Activated CD8-positive, alpha-beta memory T cell treated with anti-CD3 and anti-CD28 coated beads, Interleukin-2, amount 50 U/mL, for 4 hours (primary cell): ENCODE data around the gene FGF14.
"Not testable (repeated sequence)": the region's sequence is repeated elsewhere in the genome, so short reads cannot be mapped to it uniquely, and the experiment has no call there.

Experiments used
- DNase-seq: peaks from one replicate; pipeline ENCODE4 v3.0.0-alpha.2; 2020

Gene FGF14

DNA sequence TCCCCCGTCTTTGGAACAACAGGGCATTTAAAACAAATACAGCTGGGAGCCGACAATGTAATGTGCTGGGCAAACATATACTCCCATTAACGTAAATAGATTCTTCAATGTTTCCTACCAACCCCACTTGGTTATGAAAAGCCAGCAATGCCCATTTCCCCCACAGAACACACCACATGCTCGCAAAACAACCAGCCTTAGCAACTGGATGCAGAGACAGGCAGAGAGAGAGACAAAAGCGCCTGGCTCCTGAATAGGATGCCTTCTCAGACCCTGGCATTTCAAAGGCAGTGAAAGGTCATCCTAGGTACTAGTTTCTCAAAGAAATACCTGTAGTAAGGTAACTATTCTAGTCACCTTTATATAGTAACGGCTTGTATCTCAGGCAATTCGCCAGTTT lies 486.5 kb downstream of the FGF14 start:
- DNase-seq, result no peak

DNA sequence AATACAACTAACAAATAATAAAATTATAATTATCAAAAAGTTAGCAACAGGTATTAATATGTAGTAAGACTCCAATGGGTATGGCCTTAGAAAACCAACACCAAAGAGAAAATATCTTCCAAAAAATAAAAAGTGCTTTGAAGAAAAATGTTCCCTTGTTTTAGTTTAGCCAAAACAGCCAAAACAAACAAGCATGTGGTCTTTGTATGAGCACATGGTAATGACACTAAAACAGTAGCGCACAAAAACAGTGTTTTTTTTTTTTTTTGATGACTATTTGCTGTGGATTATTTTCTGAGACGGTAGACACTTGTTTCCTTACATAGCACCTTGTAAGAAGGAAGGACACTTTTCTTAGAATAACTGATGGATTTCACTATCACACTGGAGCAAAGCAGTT lies 490.1 kb downstream of the FGF14 start:
- no peak for DNase-seq

DNA sequence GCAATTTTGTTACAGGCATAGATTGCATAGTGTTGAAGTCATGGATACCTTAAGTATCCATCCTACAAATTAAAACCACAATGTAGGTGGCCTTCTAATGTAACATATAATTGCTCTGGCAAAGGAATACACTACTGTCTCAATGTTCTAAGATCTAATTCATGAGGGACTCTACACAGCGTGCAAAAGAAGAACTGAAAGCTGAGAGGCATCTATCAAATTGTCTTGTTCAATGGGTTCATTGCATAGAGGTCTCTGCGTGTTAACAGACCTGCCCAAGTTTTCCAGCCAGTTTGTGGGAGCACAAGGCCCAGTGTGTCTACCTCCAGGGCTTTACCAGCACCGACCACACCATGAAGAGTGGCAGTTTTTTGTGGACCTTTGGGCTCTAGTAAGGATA lies 498.0 kb downstream of the FGF14 start:
- DNase-seq, result no peak

DNA sequence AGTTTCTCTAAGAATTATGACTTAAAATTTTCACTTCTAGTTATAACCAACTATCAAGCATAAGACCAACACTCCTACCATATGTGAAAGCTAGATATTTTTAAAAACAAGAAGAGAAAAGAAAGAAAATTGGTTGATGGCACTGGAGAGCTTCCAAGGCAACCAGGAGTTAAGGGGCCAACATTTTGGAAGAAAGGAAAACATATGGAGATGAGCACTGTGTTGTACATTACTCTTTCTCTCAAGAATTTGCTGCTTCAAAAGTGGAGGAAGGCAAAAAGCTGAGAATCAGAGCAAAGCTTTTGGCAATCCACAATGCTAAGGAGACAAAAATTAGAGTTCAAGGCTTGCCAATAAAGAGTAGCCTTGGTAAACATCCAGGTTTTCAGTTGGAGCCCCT lies 503.2 kb downstream of the FGF14 start:
- DNase-seq, result no peak

DNA sequence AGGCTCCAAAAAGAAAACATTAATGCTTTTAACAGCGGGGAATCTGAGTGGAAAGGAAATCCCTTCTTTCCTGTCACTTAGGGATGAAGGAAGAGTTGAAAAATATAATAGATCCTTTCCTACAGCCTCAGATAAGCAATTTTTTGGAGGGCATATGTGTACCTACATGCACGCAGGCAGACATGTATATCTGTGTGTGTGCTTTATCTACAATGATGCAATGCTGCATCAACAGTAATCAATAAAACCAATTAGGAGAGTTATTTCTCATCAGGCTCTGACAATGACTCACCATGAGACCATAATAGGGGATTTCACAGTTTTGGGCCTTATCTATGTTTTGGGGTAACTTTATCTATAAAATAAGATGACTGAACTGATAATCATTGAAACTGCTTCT lies 505.3 kb downstream of the FGF14 start:
- no peak for DNase-seq

DNA sequence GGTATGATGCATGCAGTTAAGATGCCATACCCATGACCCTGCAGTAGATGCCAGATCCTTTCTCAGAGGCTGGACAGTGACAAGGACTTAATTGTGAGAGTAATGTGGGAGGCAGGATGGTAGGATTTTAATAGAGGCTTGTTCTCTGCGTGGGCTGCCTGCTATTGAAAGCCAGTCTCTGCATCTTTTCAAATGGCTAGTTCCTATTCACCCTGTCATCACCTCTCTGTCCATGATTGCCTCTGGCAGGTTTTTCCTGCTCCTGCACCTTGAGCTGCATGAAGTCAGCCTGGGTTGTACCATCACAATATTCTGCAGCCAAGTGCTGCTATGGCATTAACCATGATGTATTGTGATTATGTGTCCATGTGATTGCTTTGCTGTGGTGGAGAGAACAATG lies 508.8 kb downstream of the FGF14 start:
- no peak for DNase-seq

DNA sequence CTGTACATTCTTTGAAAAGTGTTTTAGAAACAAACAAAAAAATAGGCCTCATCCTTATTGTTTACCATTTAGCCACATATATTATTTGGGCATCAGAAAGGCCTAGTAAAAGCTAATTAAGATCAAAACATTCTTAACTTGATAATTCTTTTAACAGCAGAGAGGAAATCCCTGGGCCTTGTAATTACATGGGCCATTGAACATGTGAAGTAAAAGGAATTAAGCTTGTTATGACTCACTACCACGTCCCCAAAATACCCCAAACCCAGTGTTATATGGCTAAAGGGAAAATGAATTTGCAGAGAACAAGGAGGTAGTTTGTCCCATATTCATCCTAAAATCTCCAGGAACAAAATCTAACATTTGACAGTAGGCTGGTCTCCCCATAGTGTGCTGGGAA lies 509.6 kb downstream of the FGF14 start:
- no peak for DNase-seq

DNA sequence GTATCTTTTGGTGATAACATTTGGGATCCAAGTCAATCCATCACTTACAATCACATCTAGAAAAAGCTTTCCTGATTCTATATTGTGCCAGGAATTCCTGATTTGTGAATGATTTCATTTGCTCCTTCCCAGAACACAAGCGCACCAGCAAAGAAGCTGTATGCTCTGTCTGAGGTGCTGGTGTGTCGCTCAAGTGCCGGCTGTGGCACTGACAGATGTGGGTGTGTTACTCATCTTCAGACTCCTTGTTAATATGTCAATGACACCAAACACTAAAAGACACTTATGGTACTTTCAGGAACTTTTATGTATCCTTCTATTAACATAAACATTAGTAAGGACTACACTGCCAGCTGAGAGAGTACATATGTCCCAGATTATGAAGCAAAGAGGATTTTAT lies 520.3 kb downstream of the FGF14 start:
- DNase-seq, result no peak

GRCh38 chr13:101880581-101880980 lies 521.3 kb downstream of the FGF14 start:
- no peak for DNase-seq

DNA sequence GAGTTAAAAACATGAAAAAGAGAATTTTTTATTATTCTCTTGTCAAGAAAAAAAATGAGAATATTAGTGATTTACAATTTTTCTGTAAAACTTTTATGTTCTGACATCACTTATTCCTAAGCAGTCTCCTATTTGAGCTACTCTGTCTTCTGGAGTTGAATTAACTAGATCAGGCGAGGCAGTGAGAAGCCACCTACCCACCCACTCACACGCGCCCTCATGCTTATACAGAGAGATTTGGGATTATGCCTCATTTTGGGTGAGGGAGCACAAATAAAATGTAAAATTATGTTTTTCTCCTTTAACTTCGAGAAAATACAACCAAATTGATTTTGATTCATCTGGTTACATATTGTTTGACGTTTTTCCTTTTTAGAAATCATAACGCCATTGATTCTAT lies 524.9 kb downstream of the FGF14 start:
- DNase-seq, result no peak

DNA sequence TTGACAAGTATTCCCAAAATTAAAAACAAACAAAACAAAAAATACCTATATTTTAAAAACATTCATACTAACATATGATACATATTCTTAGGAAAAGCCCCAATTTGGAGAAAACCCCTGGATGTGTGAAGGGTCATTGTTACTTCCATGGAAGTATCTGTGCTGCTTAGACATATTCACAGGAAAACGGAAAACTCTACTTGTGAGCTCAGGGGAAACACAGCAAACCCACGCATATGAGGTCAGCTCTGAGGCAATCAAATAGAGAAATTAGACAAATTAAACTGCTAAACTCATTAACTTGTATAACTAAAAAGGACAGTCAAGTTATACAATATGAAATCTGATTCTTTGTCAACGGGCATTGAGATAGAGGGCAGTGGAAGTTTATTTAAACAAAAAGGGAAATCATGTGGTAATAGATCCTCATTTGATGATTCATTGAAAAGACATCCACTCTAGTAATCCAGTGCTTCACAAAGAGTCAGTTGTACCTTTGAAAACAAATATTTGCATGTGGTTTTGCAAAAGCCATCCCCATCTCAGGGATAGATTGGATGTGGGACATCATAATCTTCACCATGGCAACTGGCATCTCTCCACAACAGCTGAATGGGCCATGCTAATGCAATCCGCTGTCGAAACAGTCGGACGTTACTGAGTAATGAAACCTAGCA lies 526.0 kb downstream of the FGF14 start:
- DNase-seq, result no peak

- no peak for DNase-seq
These were observed 526.8 kb downstream of the FGF14 start for GRCh38 chr13:101875091-101875490.

DNA sequence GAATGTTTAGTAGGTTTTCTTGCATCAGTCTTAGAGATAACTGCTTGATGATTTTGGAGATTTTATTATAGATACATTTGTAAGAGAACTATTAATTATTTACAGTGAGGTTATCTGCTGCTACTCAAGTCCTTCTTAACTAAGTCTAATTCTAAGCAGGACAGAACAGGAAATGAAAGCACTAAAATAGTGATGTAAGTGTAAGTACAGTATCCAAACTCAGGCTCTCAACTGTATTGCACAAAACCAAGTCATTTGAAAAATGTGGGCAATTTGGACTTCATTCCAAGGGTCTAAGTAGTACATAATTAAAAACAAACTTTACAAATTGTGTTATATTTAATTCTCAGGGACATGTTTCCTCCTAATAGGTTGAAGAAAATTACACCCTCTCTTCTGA lies 532.3 kb downstream of the FGF14 start:
- DNase-seq, result no peak

DNA sequence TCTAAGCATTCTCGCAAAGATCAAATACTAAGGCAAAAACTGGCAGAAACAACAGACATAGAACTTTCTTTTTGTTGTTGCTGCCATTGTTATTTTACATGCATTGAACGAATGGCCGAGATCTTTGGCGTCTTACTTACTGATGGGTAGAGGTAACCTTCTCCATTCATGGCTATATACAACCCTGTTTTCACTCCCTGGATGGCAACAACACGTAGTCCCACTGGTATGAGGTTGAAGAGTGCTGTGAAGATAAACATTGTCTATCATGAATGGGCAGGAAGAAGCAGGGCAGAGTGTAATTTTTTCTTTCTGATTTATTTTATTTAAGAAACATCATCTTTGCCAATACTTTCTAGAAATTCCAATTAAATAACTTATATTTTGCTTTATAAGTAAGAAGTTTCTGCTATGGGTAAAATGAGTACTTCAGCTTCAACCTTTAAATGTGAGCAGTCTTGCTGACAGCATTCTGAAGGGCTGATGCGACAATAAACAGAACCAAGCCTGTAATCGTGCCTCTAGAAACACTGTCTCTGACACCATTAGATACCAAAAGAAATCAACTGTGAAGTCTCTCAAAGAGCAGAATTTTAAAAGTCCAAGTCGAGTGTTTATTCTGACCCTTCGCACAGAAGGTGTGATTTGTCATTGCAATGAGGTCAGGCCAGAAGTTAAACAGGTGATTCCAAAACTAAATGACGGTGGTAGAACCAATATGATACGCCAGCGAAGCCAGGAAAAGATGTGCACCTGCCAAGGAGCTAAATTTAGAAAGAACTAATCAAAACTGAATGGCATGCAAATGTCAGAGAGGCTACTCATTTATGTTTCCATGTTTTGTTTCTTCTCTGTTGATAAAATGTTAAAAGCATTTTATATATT lies 533.0 kb downstream of the FGF14 start:
- DNase-seq, result no peak

DNA sequence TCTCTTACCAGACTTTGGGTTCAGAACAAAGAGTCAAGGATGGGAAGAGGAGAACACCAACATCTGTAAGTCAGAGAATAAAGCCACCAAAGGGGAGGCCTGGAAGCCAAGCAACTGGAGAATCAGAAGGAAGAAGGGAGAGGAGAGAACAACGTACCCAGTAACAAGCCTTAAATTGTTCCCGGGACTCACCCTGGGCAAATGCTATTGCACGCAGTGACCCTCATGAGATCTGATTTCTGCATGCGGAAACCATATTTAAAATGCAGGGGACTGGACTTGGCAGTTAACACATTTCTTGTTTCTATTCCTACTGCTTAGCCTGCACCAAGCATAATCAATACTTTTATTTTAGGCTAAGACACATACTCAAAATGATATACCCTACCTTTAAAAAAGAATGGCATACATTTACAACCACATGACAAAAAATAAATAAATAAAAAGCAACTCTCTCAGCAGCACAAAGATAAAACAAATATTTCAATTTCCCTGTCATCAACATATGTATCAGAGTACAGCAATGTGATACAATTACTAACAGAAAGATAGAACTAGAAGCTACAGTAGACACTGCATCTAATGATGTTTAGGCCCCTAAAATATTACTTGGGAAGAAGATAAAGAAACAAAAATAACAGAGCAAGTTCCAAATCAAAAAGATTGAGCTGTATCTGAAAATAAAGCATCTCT lies 534.8 kb downstream of the FGF14 start:
- DNase-seq, result no peak

- DNase-seq, result no peak
These were observed 543.0 kb downstream of the FGF14 start for GRCh38 chr13:101858860-101859259.

DNA sequence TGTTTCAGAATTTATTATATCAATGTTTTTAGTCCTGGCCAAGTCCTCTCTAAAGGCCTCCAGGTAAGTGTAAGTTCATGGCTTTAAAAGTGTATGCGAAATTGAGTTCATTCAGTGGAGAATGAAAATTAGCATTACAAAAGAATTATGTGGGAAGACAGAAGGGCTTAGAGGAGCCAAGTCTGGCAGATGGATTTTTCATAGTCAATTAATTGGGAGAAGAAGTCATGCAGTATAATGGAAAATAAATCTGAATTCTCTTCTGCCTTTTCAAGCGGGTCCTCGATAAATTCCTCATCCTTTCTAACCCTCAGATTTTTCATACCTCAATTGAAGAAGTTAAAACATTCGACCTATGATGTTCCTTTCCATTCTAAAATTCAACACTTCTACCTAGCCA lies 555.1 kb downstream of the FGF14 start:
- DNase-seq, result no peak

DNA sequence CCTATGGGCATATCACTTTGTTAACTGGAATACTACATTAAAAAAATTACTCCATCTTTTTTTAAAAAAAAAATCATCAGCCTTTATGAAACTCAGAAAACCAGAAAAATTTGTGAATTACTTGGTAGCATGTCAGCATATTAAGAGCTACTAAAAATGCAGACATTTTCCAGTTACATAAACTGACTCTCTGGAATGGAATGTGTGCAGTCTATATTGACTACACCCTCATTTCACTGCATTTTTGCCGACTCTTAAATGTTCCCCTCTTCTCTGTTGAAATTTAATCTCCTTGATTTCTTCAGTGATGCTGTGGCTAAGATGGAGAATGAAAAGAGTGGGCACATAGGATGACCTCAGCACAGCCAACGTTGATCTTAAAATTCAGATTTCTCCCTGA lies 555.6 kb downstream of the FGF14 start:
- DNase-seq, result no peak

GRCh38 chr13:101845245-101846020 lies 556.4 kb downstream of the FGF14 start:
- no peak for DNase-seq

DNA sequence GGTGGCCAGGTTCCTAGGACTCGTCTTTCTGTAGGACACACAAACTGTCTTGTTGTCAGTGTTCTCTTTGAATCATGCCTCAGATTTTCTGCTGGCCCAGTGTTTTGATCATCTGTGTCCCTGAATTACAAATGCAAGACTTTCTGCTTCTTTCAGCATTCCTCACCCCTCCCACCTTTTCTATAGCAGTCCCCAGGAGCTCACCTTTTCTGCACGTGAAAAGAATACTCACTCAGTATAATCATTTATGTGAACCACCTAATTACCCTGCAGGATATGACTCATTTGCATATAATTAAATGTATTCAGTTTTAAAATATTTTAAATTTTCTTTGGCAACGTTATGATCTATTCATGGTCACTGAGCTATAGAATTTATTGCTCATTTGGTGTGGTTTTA lies 560.1 kb downstream of the FGF14 start:
- no peak for DNase-seq

DNA sequence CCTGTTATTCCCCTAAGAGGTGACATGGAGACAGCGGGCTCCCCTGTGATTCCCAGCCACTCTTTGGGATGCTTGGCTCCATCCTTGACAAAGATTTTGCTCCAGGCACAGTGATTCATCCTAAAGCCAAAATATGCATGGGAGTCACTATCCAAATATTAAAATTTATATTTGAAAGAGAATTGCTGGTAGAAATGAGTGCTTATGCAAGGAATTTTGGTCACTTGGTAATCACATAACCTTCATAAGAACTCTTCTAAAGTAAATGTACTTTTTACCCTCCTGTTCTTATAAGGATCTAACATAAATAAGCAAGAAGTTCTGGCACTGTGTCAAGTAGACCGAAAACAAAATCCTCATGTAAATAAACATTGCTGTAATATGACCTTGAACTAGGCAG lies 563.5 kb downstream of the FGF14 start:
- DNase-seq, result no peak

- DNase-seq, result not testable (repeated sequence)
These were observed 564.1 kb downstream of the FGF14 start for GRCh38 chr13:101837778-101838177.

- no peak for DNase-seq
These were observed 564.6 kb downstream of the FGF14 start for GRCh38 chr13:101837288-101837687.
